Chondrocyte (in vitro differentiated cells): Measurements from ENCODE around the gene GANC. TPM values are rescaled to one million over a fixed set of nuclear protein-coding genes. Genes with fewer than 3 reads are reported as not detected.

Experiments
- DNase-seq: peaks from one replicate; pipeline ENCODE4 v3.0.0; 2021; ENCODE audit warnings: mixed read lengths, low spot score
- H3K27ac Mint-ChIP-seq: one replicate; pipeline ENCODE4 v1.8.0; 2021; ENCODE audit warnings: mild to moderate bottlenecking, moderate library complexity, mixed read lengths; ENCODE audit not compliant: unreplicated experiment
- H3K27me3 Mint-ChIP-seq: 2 replicates; pipeline ENCODE4 v1.8.0; 2021; ENCODE audit warnings: low read depth, mixed read lengths
- H3K36me3 Mint-ChIP-seq: 2 replicates; pipeline ENCODE4 v1.8.0; 2021; ENCODE audit warnings: low read depth, mixed read lengths
- H3K4me1 Mint-ChIP-seq: 2 replicates; pipeline ENCODE4 v1.8.0; 2021; ENCODE audit warnings: low read depth, mild to moderate bottlenecking, mixed read lengths
- H3K4me3 Mint-ChIP-seq: one replicate; pipeline ENCODE4 v1.8.0; 2021; ENCODE audit warnings: mild to moderate bottlenecking, moderate library complexity, mixed read lengths; ENCODE audit not compliant: unreplicated experiment
- H3K9me3 Mint-ChIP-seq: 2 replicates; pipeline ENCODE4 v1.8.0; 2021; ENCODE audit warnings: low read depth, mixed read lengths
- total RNA-seq: library from RNA; stranded (reverse); gene quantifications from 3 replicates; pipeline ENCODE4 v1.2.1, GENCODE V29; 2021
- TF ChIP-seq, protein P1 (sequence below): fragments of 200-600 bp; sonication (generic); IDR thresholded peaks from 2 replicates; pipeline ENCODE4 v1.5.0; 2021; ENCODE audit warnings: antibody characterized with exemption, mild to moderate bottlenecking, moderate library complexity

GANC gene
- total RNA-seq, 1 donor from 2014 or later = 20.7 TPM

DNA sequence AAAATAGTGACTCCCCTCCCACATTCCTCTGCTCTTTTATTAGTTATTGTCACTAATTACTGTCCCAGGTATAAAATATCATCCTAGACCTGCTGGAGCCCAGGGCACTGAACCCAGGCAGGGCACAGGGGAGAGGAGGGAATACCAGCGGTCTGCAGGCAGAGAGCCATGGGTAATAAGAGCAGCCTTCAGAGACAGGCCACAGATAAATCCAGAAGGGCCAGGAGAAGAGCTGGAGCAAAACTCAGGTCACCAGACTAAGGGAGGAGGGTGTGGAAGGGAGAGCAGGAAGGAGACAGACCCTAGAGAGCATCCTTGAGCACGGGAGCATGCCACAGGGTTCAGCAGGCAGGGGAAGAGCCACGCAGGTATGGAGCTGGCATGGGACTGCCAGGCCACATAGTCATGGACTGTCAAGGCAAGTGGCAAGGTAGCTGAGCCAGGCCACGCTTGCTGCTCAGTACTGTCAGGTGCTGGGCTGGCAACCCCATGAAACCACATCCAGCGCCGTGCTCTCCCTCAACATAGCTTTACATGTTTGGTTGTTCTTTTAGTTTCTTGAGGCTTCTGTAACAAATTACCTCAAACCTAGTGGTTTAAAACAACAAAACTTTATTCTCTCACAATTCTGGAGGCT, 70.7 kb downstream of the GANC start:
- Mint-ChIP-seq H3K4me3 (no peak overlapping the region), H3K9me3 (no peaks in the 10 kb centered on the region), H3K36me3 (peaks cover 18% of the 10 kb centered on the region), H3K27me3 (no peaks in the 10 kb centered on the region), H3K27ac (no peak overlapping the region), H3K4me1 (no peaks in the 10 kb centered on the region)
- no peak for DNase-seq
- TF ChIP-seq, protein P1, sequence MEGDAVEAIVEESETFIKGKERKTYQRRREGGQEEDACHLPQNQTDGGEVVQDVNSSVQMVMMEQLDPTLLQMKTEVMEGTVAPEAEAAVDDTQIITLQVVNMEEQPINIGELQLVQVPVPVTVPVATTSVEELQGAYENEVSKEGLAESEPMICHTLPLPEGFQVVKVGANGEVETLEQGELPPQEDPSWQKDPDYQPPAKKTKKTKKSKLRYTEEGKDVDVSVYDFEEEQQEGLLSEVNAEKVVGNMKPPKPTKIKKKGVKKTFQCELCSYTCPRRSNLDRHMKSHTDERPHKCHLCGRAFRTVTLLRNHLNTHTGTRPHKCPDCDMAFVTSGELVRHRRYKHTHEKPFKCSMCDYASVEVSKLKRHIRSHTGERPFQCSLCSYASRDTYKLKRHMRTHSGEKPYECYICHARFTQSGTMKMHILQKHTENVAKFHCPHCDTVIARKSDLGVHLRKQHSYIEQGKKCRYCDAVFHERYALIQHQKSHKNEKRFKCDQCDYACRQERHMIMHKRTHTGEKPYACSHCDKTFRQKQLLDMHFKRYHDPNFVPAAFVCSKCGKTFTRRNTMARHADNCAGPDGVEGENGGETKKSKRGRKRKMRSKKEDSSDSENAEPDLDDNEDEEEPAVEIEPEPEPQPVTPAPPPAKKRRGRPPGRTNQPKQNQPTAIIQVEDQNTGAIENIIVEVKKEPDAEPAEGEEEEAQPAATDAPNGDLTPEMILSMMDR = no peak

DNA sequence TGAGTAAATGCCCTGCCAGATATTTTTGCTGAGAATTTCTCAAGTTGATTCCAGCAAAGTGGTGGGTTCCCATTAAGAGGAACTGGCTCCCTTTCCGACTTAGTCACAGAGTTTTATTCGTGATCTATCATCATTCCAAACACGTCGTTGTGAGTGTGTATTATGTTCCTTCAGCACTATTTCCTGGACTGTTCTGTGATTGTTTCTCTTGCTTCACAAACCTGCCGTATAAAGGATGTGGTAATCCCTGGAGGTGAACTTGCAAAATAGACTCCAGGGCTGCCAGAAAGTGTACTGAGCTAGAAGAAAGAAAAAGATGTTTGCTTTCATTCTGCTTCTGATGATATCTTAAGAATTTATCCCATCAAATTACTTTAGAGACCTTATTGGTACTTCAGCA, 71.8 kb downstream of the GANC start:
- Mint-ChIP-seq H3K9me3 (no peaks in the 10 kb centered on the region), H3K27me3 (no peaks in the 10 kb centered on the region), H3K27ac (no peak overlapping the region), H3K36me3 (peaks cover 19% of the 10 kb centered on the region), H3K4me1 (no peaks in the 10 kb centered on the region), H3K4me3 (no peak overlapping the region)
- TF ChIP-seq, protein P1 = no peak
- no peak for DNase-seq

- Mint-ChIP-seq H3K36me3 (peaks cover 17% of the 10 kb centered on the region), H3K27ac (no peak overlapping the region), H3K9me3 (no peaks in the 10 kb centered on the region), H3K27me3 (no peaks in the 10 kb centered on the region), H3K4me3 (no peak overlapping the region), H3K4me1 (no peaks in the 10 kb centered on the region)
- TF ChIP-seq, protein P1 = no peak
- DNase-seq = no peak
These were observed 72.5 kb downstream of the GANC start for GRCh38 chr15:42345504-42345903.

DNA sequence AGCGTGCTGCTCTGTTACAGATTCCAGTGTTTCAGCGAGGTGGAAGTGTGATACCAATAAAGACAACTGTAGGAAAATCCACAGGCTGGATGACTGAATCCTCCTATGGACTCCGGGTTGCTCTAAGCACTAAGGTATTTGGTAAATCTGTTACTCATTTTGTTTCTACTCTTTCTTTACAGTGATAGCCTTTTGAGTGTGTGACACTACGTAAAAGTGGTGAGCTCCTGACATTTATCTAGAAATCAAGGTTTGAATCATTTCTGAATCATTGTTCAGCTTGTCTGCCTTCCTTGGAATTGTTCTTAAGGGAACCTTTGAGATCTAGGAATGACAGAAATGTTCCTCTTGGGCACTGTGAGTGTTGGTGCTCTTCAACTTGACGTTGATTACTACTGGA, 75.1 kb downstream of the GANC start:
- Mint-ChIP-seq H3K27me3 (no peaks in the 10 kb centered on the region), H3K4me3 (no peak overlapping the region), H3K9me3 (no peaks in the 10 kb centered on the region), H3K27ac (no peak overlapping the region), H3K36me3 (peaks cover 34% of the 10 kb centered on the region), H3K4me1 (no peaks in the 10 kb centered on the region)
- no peak for DNase-seq
- TF ChIP-seq, protein P1 = no peak

DNA sequence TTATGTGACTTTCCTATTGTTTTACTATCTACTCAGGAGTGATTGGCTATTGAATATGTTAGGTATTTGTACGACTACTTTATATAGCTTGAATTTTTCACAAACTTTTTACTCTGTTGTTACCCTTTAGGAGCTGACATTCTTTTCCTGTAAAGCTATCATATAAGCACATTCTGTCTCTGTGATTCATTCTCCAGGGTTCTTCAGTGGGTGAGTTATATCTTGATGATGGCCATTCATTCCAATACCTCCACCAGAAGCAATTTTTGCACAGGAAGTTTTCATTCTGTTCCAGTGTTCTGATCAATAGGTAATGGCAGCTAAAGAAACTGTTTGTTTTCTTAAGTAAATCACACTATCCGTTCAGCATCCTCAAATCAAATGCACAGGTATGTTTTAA, 76.2 kb downstream of the GANC start:
- H3K27ac Mint-ChIP-seq = no peak overlapping the region
- DNase-seq = no peak

More for the DNA sequence above, 76.2 kb downstream of the GANC start:
- Mint-ChIP-seq H3K4me3 (no peak overlapping the region), H3K27me3 (no peaks in the 10 kb centered on the region), H3K9me3 (no peaks in the 10 kb centered on the region), H3K36me3 (peaks cover 32% of the 10 kb centered on the region), H3K4me1 (no peaks in the 10 kb centered on the region)
- TF ChIP-seq, protein P1 = no peak
